ENCODE results near the gene CNP. TPM values are rescaled to one million over a fixed set of nuclear protein-coding genes. Genes with fewer than 3 reads are reported as not detected.

Gene CNP
- total RNA-seq, 1 experiment from 2014 or later = 79.9 TPM

- BruUV-seq (replicated peaks) = no TSS peak
- ATAC-seq (no peak), DNase-seq (ENCODE audit: low read depth, low spot score) (no peak)
- POLR2A ChIA-PET = no interaction called here
- Histone ChIP-seq H3K9me3 (ENCODE audit: control insufficient read depth, insufficient read depth, low read depth, low read length) (no peaks in the 10 kb centered on the region), H3K4me3 (ENCODE audit: low read depth in 2 of 2, low read length in 2 of 2) (no peak overlapping the region), H3K27ac (ENCODE audit: low read length) (no peak overlapping the region), H3K27me3 (ENCODE audit: control insufficient read depth, insufficient read depth, low read length) (no peaks in the 10 kb centered on the region), H3K4me1 (ENCODE audit: control insufficient read depth, insufficient read depth, low read length) (no peaks in the 10 kb centered on the region), H3K36me3 (ENCODE audit: control insufficient read depth, insufficient read depth, low read length) (no peaks in the 10 kb centered on the region)
- TF ChIP-seq POLR2AphosphoS5 (IDR thresholded peaks at IDR 0.05; ENCODE audit: low read depth, low read length) (no peak), CTCF (IDR thresholded peaks at IDR 0.05) (no peak), TCF7L2 (IDR thresholded peaks at IDR 0.05; ENCODE audit: low read depth, low read length) (no peak), REST (IDR thresholded peaks at IDR 0.05; ENCODE audit: insufficient read depth in 1 of 2, low read depth in 2 of 2, low read length in 1 of 2) (no peak), SIN3A (IDR thresholded peaks at IDR 0.05; ENCODE audit: borderline replicate concordance, insufficient read depth, low read depth, low read length) (no peak)
- CTCF ChIA-PET = no interaction called here
- intact Hi-C loops (cut with micrococcal nuclease; ENCODE audit: unreplicated experiment) (no loop called here), in situ Hi-C loops (cut with HindIII; ENCODE audit: low pct_unique_long_range_greater_than_20kb, low sequenced_read_pairs) (no loop called here)
These were observed 26.9 kb upstream of the CNP start for GRCh38 chr17:41939693-41940090.

GRCh38 chr17:41941168-41941567, 25.4 kb upstream of the CNP start:
- POLR2A ChIA-PET = no interaction called here
- ATAC-seq = no peak
- no peaks in the 10 kb centered on the region for H3K9me3 ChIP-seq (ENCODE audit: control insufficient read depth, insufficient read depth, low read depth, low read length)

More at GRCh38 chr17:41941168-41941567, 25.4 kb upstream of the CNP start:
- Histone ChIP-seq H3K27ac (ENCODE audit: low read length) (no peak overlapping the region), H3K4me3 (ENCODE audit: low read depth in 2 of 2, low read length in 2 of 2) (no peak overlapping the region), H3K36me3 (ENCODE audit: control insufficient read depth, insufficient read depth, low read length) (no peaks in the 10 kb centered on the region), H3K4me1 (ENCODE audit: control insufficient read depth, insufficient read depth, low read length) (no peaks in the 10 kb centered on the region), H3K27me3 (ENCODE audit: control insufficient read depth, insufficient read depth, low read length) (no peaks in the 10 kb centered on the region)
- intact Hi-C loops (cut with micrococcal nuclease; ENCODE audit: unreplicated experiment) = no loop called here
- CTCF ChIA-PET = no interaction called here
- no peak for TF ChIP-seq CTCF (IDR thresholded peaks at IDR 0.05)
- TF ChIP-seq TCF7L2 (IDR thresholded peaks at IDR 0.05; ENCODE audit: low read depth, low read length) = no peak
- TF ChIP-seq POLR2AphosphoS5 (IDR thresholded peaks at IDR 0.05; ENCODE audit: low read depth, low read length) = no peak
- no peak for TF ChIP-seq SIN3A (IDR thresholded peaks at IDR 0.05; ENCODE audit: borderline replicate concordance, insufficient read depth, low read depth, low read length)
- TF ChIP-seq REST (IDR thresholded peaks at IDR 0.05; ENCODE audit: insufficient read depth in 1 of 2, low read depth in 2 of 2, low read length in 1 of 2) = no peak
- BruUV-seq (replicated peaks) = no TSS peak
- in situ Hi-C loops (cut with HindIII; ENCODE audit: low pct_unique_long_range_greater_than_20kb, low sequenced_read_pairs) = no loop called here
- DNase-seq (ENCODE audit: low read depth, low spot score) = no peak

Measured in Panc1 (cell line).